ENCODE measurements around the gene SHC3.

Gene SHC3

DNA sequence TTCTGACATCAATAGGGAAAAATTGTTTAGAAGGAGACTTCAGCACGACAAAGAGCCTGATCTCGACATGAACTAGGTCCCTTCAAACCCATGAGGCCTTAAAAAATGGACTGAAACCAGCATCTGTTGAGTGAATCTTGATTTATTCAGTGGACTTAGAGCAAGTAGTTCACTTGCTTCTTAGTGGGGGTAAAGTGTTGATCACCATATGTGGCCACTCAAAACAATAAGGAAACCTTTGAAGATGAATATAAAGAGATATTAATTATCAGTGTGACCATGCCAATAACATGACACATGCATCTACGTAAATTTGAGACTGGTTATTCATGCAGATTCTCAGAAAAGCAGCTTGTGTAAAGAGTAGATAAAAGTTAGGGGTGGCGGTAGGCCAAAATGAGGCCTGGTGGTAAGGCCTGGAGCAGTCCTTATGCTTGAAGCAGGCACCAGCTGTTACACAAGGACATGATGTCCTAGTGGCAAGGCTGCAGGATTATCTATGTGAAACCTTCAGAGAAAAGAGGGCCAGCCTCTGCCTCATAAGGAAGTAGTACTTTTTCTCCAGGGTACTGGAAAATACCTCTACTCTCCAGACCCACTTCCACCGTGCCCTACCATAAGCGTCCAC is 126.0 kb downstream of the SHC3 start:
- Histone ChIP-seq H3K9me3 (ENCODE audit: control insufficient read depth, insufficient read depth, low read depth, low read length) (no peaks in the 10 kb centered on the region), H3K4me3 (ENCODE audit: low read depth, low read length) (no peak overlapping the region), H3K36me3 (ENCODE audit: control insufficient read depth, insufficient read depth, low read length) (no peaks in the 10 kb centered on the region), H3K4me1 (ENCODE audit: control insufficient read depth, insufficient read depth, low read length) (no peaks in the 10 kb centered on the region), H3K27ac (ENCODE audit: low read depth, low read length) (no peak overlapping the region), H3K27me3 (ENCODE audit: control insufficient read depth, insufficient read depth, low read length) (no peaks in the 10 kb centered on the region), H3K9ac (ENCODE audit: low read length) (no peak overlapping the region)

DNA sequence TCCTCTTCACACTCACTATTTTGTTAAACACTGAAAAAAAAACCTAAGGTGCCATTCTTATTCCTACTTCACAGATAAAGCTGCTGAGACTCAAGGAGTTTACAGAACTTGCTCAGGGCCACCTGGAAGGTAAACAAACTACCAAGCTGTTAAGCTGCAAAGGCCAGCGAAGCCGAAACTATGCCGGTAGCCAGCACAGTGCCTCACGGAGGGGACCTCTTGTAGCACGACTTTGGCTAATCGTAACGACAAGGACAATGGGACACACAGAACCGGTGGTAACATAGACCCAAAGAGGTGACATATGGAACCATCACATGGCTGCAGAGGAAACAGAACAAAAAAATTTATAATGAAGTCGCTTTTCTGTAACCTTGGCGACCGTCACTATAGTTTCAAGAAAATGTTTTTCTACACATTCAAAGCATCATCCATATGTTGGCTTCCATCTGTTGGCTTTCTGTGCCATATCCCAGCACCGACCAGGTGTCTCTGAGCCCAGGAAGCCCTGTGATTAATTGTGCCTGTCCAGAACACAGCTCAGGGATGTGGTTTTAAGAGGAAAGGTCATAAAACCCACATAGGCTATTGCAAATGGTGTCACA is 127.1 kb downstream of the SHC3 start:
- no peaks in the 10 kb centered on the region for H3K27me3 ChIP-seq (ENCODE audit: control insufficient read depth, insufficient read depth, low read length)
- H3K9me3 ChIP-seq (ENCODE audit: control insufficient read depth, insufficient read depth, low read depth, low read length) = no peaks in the 10 kb centered on the region
- H3K4me3 ChIP-seq (ENCODE audit: low read depth, low read length) = no peak overlapping the region
- H3K27ac ChIP-seq (ENCODE audit: low read depth, low read length) = no peak overlapping the region
- no peaks in the 10 kb centered on the region for H3K4me1 ChIP-seq (ENCODE audit: control insufficient read depth, insufficient read depth, low read length)
- no peaks in the 10 kb centered on the region for H3K36me3 ChIP-seq (ENCODE audit: control insufficient read depth, insufficient read depth, low read length)
- H3K9ac ChIP-seq (ENCODE audit: low read length) = no peak overlapping the region

DNA sequence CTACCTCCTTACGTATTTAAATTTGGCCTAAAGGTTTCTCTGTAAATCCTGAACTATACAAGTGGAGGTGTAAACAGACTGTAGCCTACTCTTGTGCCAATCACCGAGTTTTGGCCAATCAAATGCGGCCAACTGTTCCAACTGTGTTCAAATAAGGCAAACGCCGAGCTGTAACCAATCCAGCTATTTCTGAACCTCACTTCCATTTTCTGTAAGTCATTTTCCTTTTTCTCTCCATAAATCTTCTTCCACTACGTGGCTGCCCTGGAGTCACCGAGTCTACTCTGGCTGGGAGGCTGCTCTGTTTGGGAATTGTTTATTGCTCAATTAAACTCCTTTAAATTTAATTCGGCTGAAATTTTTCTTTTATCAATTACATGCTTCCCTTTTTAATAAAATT is 129.0 kb downstream of the SHC3 start:
- Histone ChIP-seq H3K9me3 (ENCODE audit: control insufficient read depth, insufficient read depth, low read depth, low read length) (no peaks in the 10 kb centered on the region), H3K36me3 (ENCODE audit: control insufficient read depth, insufficient read depth, low read length) (no peaks in the 10 kb centered on the region), H3K27ac (ENCODE audit: low read depth, low read length) (no peak overlapping the region), H3K27me3 (ENCODE audit: control insufficient read depth, insufficient read depth, low read length) (no peaks in the 10 kb centered on the region), H3K9ac (ENCODE audit: low read length) (no peak overlapping the region), H3K4me3 (ENCODE audit: low read depth, low read length) (no peak overlapping the region), H3K4me1 (ENCODE audit: control insufficient read depth, insufficient read depth, low read length) (no peaks in the 10 kb centered on the region)

DNA sequence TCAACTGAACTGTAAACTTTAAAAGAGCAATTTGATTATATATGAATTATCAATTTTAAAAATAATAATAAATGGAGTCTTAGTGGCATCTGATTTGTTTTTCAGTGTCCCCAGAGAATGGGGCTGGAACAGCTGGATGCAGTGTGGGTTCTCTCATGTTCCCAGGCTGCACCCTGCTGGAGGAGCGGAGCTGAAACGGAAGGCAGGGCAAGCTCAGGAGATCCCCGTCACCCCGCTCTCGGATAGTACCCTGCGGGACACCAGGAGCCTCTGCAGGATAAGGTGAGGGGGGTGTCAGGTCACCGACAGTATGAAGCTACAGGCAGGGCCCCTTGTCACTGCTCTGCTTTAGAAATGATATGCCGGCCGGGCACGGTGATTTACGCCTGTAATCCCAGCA is 130.0 kb downstream of the SHC3 start:
- H3K36me3 ChIP-seq (ENCODE audit: control insufficient read depth, insufficient read depth, low read length) = no peaks in the 10 kb centered on the region
- no peak overlapping the region for H3K27ac ChIP-seq (ENCODE audit: low read depth, low read length)
- H3K9me3 ChIP-seq (ENCODE audit: control insufficient read depth, insufficient read depth, low read depth, low read length) = no peaks in the 10 kb centered on the region
- H3K4me1 ChIP-seq (ENCODE audit: control insufficient read depth, insufficient read depth, low read length) = no peaks in the 10 kb centered on the region
- H3K9ac ChIP-seq (ENCODE audit: low read length) = no peak overlapping the region
- H3K4me3 ChIP-seq (ENCODE audit: low read depth, low read length) = no peak overlapping the region
- H3K27me3 ChIP-seq (ENCODE audit: control insufficient read depth, insufficient read depth, low read length) = no peaks in the 10 kb centered on the region

DNA sequence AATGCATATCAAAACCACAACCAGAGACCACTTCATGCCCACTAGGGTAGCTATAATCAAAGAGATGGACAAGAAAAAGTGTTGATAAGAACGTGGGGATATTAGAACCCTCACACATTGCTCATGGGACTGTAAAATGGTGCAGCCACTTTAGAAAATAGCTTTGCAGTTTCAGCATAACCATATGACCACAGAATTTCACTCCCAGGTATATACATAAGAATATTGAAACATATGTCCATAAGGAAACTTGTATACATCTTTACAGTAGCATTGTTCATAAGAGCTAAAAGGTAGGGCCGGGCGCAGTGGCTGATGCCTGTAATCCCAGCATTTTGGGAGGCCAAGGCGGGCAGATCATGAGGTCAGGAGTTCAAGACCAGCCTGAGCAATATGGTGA is 131.0 kb downstream of the SHC3 start:
- no peaks in the 10 kb centered on the region for H3K27me3 ChIP-seq (ENCODE audit: control insufficient read depth, insufficient read depth, low read length)
- H3K4me1 ChIP-seq (ENCODE audit: control insufficient read depth, insufficient read depth, low read length) = no peaks in the 10 kb centered on the region
- no peak overlapping the region for H3K4me3 ChIP-seq (ENCODE audit: low read depth, low read length)
- no peak overlapping the region for H3K9ac ChIP-seq (ENCODE audit: low read length)
- no peak overlapping the region for H3K27ac ChIP-seq (ENCODE audit: low read depth, low read length)
- no peaks in the 10 kb centered on the region for H3K9me3 ChIP-seq (ENCODE audit: control insufficient read depth, insufficient read depth, low read depth, low read length)
- H3K36me3 ChIP-seq (ENCODE audit: control insufficient read depth, insufficient read depth, low read length) = no peaks in the 10 kb centered on the region

DNA sequence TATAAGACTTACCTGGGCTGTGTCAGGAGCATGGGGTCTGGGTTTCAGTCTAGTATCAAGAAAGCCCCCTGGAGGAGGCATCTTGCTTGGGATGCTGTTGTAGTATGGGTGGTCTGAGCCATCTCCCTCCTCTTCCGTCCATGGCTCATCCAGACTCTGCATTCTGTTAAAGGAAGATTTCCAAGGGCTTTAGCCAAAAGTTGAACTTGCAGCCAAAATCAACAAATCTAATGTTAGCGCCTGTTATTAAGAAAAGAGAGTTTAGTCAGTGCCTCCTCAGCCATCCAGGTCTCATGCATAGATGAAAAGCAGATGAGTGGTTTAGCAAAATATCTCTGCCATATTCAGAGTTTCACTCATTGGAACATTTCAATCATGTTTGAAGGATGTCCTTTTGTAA is 131.8 kb downstream of the SHC3 start:
- Histone ChIP-seq H3K4me3 (ENCODE audit: low read depth, low read length) (no peak overlapping the region), H3K4me1 (ENCODE audit: control insufficient read depth, insufficient read depth, low read length) (no peaks in the 10 kb centered on the region), H3K9ac (ENCODE audit: low read length) (no peak overlapping the region), H3K27ac (ENCODE audit: low read depth, low read length) (no peak overlapping the region), H3K27me3 (ENCODE audit: control insufficient read depth, insufficient read depth, low read length) (no peaks in the 10 kb centered on the region), H3K36me3 (ENCODE audit: control insufficient read depth, insufficient read depth, low read length) (no peaks in the 10 kb centered on the region), H3K9me3 (ENCODE audit: control insufficient read depth, insufficient read depth, low read depth, low read length) (no peaks in the 10 kb centered on the region)

DNA sequence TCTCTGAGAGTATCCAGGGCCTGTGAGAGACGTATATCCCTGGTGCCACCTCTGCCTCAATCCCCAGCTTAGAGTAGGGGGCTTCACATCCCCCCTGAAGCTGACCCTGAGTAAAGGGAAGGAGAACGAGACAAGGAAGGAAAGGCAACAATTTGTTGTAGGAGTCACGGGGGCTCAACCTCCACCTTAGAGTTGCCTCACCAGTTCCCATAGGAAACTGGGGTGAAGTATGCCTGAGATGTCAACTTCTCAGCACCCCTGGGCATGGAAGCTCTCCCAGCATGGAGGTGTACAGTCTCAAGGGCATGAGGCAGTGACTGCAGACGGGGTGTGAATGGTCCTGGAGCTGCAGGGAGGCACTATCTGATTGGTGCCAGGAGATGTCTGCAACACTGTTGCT is 133.7 kb downstream of the SHC3 start:
- H3K4me1 ChIP-seq (ENCODE audit: control insufficient read depth, insufficient read depth, low read length) = no peaks in the 10 kb centered on the region

DNA sequence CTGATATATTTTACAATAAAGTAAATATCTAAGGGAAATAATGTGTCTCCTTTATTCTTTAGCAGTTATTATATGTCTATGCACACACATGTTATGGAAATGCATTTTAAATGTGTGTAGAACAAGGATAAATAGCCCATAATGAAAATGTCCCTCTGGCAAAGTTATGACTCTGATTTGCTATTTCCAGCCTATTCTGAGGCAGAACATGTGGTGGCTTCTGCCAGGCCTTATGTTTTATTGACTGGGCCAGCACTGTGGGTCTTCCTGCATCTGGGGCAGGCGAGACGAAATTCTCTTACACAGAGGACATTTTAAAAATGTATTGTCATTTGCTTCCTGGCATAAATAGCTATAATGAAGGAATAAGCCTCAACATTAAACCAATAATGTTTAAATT is 134.5 kb downstream of the SHC3 start:
- Histone ChIP-seq H3K36me3 (ENCODE audit: control insufficient read depth, insufficient read depth, low read length) (no peaks in the 10 kb centered on the region), H3K9ac (ENCODE audit: low read length) (no peak overlapping the region), H3K27ac (ENCODE audit: low read depth, low read length) (no peak overlapping the region), H3K4me3 (ENCODE audit: low read depth, low read length) (no peak overlapping the region), H3K27me3 (ENCODE audit: control insufficient read depth, insufficient read depth, low read length) (no peaks in the 10 kb centered on the region), H3K4me1 (ENCODE audit: control insufficient read depth, insufficient read depth, low read length) (no peaks in the 10 kb centered on the region), H3K9me3 (ENCODE audit: control insufficient read depth, insufficient read depth, low read depth, low read length) (no peaks in the 10 kb centered on the region)

More for the DNA sequence above, 133.7 kb downstream of the SHC3 start:
- Histone ChIP-seq H3K4me3 (ENCODE audit: low read depth, low read length) (no peak overlapping the region), H3K9ac (ENCODE audit: low read length) (no peak overlapping the region), H3K9me3 (ENCODE audit: control insufficient read depth, insufficient read depth, low read depth, low read length) (no peaks in the 10 kb centered on the region), H3K27ac (ENCODE audit: low read depth, low read length) (no peak overlapping the region), H3K27me3 (ENCODE audit: control insufficient read depth, insufficient read depth, low read length) (no peaks in the 10 kb centered on the region), H3K36me3 (ENCODE audit: control insufficient read depth, insufficient read depth, low read length) (no peaks in the 10 kb centered on the region)

DNA sequence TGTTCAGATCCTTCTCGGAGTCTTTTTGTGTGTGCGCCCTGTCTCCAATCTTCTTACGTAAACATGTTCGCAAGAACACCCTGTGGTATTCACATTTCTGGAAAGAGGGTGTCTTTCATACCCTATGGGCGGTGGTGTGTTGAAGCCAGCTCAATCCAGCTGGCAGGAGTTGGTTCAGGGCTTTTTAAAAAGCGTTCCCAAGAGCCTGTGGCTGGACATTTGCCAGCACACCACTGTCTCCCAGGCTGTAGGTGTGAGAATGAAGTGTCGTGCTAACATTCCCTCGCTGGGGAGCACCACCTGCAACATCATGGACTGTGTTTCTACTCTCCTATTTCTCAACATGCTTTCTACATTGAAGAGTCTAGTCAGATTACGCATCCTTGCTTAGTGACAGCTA is 135.6 kb downstream of the SHC3 start:
- no peak overlapping the region for H3K27ac ChIP-seq (ENCODE audit: low read depth, low read length)
- H3K27me3 ChIP-seq (ENCODE audit: control insufficient read depth, insufficient read depth, low read length) = no peaks in the 10 kb centered on the region
- no peaks in the 10 kb centered on the region for H3K36me3 ChIP-seq (ENCODE audit: control insufficient read depth, insufficient read depth, low read length)
- H3K4me1 ChIP-seq (ENCODE audit: control insufficient read depth, insufficient read depth, low read length) = no peaks in the 10 kb centered on the region
- H3K9ac ChIP-seq (ENCODE audit: low read length) = no peak overlapping the region
- no peak overlapping the region for H3K4me3 ChIP-seq (ENCODE audit: low read depth, low read length)
- no peaks in the 10 kb centered on the region for H3K9me3 ChIP-seq (ENCODE audit: control insufficient read depth, insufficient read depth, low read depth, low read length)

DNA sequence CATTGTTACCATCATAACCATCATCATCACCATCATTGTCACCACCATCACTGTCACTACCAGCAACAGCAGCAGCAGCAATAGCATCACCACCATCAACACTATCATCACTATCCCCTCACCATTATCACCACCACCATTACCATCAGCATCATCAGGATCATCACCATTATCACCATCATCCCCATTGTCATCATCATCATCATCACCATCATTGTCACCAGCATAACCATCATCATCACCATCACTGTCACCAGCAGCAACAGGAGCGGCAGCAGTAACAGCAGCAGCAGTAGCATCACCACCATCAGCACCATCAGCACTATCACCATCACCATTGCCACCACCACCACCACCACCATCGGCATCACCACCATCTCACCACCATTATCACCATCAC is 139.0 kb downstream of the SHC3 start:
- Histone ChIP-seq H3K4me1 (ENCODE audit: control insufficient read depth, insufficient read depth, low read length) (no peaks in the 10 kb centered on the region), H3K9ac (ENCODE audit: low read length) (no peak overlapping the region), H3K27me3 (ENCODE audit: control insufficient read depth, insufficient read depth, low read length) (no peaks in the 10 kb centered on the region), H3K9me3 (ENCODE audit: control insufficient read depth, insufficient read depth, low read depth, low read length) (no peaks in the 10 kb centered on the region), H3K36me3 (ENCODE audit: control insufficient read depth, insufficient read depth, low read length) (no peaks in the 10 kb centered on the region), H3K27ac (ENCODE audit: low read depth, low read length) (no peak overlapping the region), H3K4me3 (ENCODE audit: low read depth, low read length) (no peak overlapping the region)

DNA sequence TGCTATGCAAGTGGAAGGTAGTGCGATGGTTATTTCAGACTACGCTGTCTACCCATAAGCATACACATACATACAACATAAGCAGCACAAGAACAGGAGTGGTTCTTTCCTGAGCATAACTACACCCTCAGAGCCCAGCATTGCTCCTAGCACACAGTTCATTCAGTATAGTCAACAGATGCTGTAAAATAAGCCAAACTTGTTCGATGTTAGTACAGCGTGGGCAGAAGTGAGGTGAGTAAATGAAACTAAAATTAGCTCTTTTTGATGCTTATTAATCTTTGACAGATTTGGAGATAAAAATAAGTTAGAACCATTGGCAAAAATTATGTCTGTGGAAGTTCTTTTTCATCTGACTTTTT is 139.5 kb downstream of the SHC3 start:
- Histone ChIP-seq H3K27me3 (ENCODE audit: control insufficient read depth, insufficient read depth, low read length) (no peaks in the 10 kb centered on the region), H3K4me1 (ENCODE audit: control insufficient read depth, insufficient read depth, low read length) (no peaks in the 10 kb centered on the region), H3K9ac (ENCODE audit: low read length) (no peak overlapping the region), H3K27ac (ENCODE audit: low read depth, low read length) (no peak overlapping the region), H3K36me3 (ENCODE audit: control insufficient read depth, insufficient read depth, low read length) (no peaks in the 10 kb centered on the region), H3K9me3 (ENCODE audit: control insufficient read depth, insufficient read depth, low read depth, low read length) (no peaks in the 10 kb centered on the region), H3K4me3 (ENCODE audit: low read depth, low read length) (no peak overlapping the region)
